HEK293 (cell line): ENCODE data around the gene CNTNAP1.

Source experiments
- CTCF ChIA-PET: fragments of 350-600 bp; formaldehyde crosslinking; extraction: SDS; loops from one replicate; lab custom pipeline; 2021; ENCODE audit warnings: antibody characterized with exemption; lab: Yijun Ruan, JAX
- POLR2A ChIA-PET: fragments of 300-600 bp; formaldehyde crosslinking; extraction: SDS; loops from one replicate; lab custom pipeline; 2020; ENCODE audit warnings: antibody characterized with exemption, inconsistent platforms; lab: Yijun Ruan, JAX
- H3K27ac ChIP-seq: fragments of 200-500 bp; sonication (Bioruptor generic); 2 replicates; pipeline ENCODE4 v1.5.1; 2014; ENCODE audit warnings: low read depth, low read length, control low read depth, inconsistent platforms; ENCODE audit errors: extremely low read depth
- H3K36me3 ChIP-seq, 2 experiments: fragments of 200-500 bp in 1 of 2; sonication (Bioruptor generic) in 1 of 2; 1 replicate in 1 of 2; 2 replicates in 1 of 2; pipeline ENCODE4 v1.5.1; 2014 to 2017; ENCODE audit warnings: inconsistent platforms in 2 of 2, low read length in 2 of 2; ENCODE audit not compliant: control insufficient read depth in 2 of 2, insufficient read depth in 1 of 2
- H3K4me1 ChIP-seq: fragments of 200-500 bp; sonication (Bioruptor generic); 2 replicates; pipeline ENCODE4 v1.5.1; 2014; ENCODE audit warnings: mild to moderate bottlenecking, low read length, inconsistent platforms; ENCODE audit not compliant: control insufficient read depth, insufficient read depth
- H3K4me3 ChIP-seq: 2 replicates; pipeline ENCODE4 v1.5.1; 2011; ENCODE audit warnings: low read depth, mild to moderate bottlenecking, control low read depth, low read length, moderate library complexity
- H3K9me3 ChIP-seq: fragments of 200-500 bp; sonication (Bioruptor generic); 2 replicates; pipeline ENCODE4 v1.5.1; 2014; ENCODE audit warnings: low read depth, low read length, inconsistent platforms; ENCODE audit not compliant: control insufficient read depth, insufficient read depth
- BCL11B ChIP-seq: fragments of 450-650 bp; formaldehyde crosslinking; IDR thresholded peaks from 2 replicates; pipeline ENCODE4 v1.5.1; 2016; ENCODE audit warnings: low read depth, missing biosample characterization, missing genetic modification characterization
- EGR2 ChIP-seq: fragments of 450-650 bp; formaldehyde crosslinking; IDR thresholded peaks from 2 replicates; pipeline ENCODE4 v1.5.1; 2016; ENCODE audit warnings: low read depth, missing biosample characterization, missing genetic modification characterization
- GFI1B ChIP-seq: fragments of 450-650 bp; formaldehyde crosslinking; IDR thresholded peaks from 2 replicates; pipeline ENCODE4 v1.5.1; 2016; ENCODE audit warnings: missing biosample characterization, missing genetic modification characterization
- KLF8 ChIP-seq: fragments of 450-650 bp; formaldehyde crosslinking; IDR thresholded peaks from 2 replicates; pipeline ENCODE4 v1.5.1; 2016; ENCODE audit warnings: missing biosample characterization, missing genetic modification characterization
- RBAK ChIP-seq: fragments of 450-650 bp; formaldehyde crosslinking; IDR thresholded peaks from 2 replicates; pipeline ENCODE4 v1.5.1; 2016; ENCODE audit warnings: missing biosample characterization, missing genetic modification characterization
- SALL2 ChIP-seq: fragments of 450-650 bp; formaldehyde crosslinking; IDR thresholded peaks from 2 replicates; pipeline ENCODE4 v1.5.0; 2017; ENCODE audit warnings: missing biosample characterization, mild to moderate bottlenecking, missing genetic modification characterization, borderline replicate concordance
- ZBTB48 ChIP-seq: fragments of 450-650 bp; formaldehyde crosslinking; IDR thresholded peaks from 2 replicates; pipeline ENCODE4 v1.5.1; 2016; ENCODE audit warnings: missing biosample characterization, missing genetic modification characterization
- ZFP69B ChIP-seq: fragments of 450-650 bp; formaldehyde crosslinking; IDR thresholded peaks from 2 replicates; pipeline ENCODE4 v1.5.1; 2016; ENCODE audit warnings: missing biosample characterization, missing genetic modification characterization
- ZNF114 ChIP-seq: fragments of 450-650 bp; formaldehyde crosslinking; IDR thresholded peaks from 2 replicates; pipeline ENCODE4 v1.5.0; 2017; ENCODE audit warnings: missing biosample characterization, missing genetic modification characterization
- ZNF394 ChIP-seq: fragments of 450-650 bp; formaldehyde crosslinking; IDR thresholded peaks from 2 replicates; pipeline ENCODE4 v1.5.1; 2016; ENCODE audit warnings: missing biosample characterization, missing genetic modification characterization, mild to moderate bottlenecking, moderate library complexity, borderline replicate concordance
- ZNF416 ChIP-seq: fragments of 450-650 bp; formaldehyde crosslinking; IDR thresholded peaks from 2 replicates; pipeline ENCODE4 v1.5.1; 2016; ENCODE audit warnings: missing biosample characterization, missing genetic modification characterization
- ZNF530 ChIP-seq: fragments of 450-650 bp; formaldehyde crosslinking; IDR thresholded peaks from 2 replicates; pipeline ENCODE4 v1.5.1; 2016; ENCODE audit warnings: low read depth, missing biosample characterization, missing genetic modification characterization
- ZNF600 ChIP-seq: fragments of 450-650 bp; formaldehyde crosslinking; IDR thresholded peaks from 2 replicates; pipeline ENCODE4 v1.5.1; 2016; ENCODE audit warnings: missing biosample characterization, missing genetic modification characterization
- ZNF747 ChIP-seq: fragments of 450-650 bp; formaldehyde crosslinking; IDR thresholded peaks from 2 replicates; pipeline ENCODE4 v1.5.1; 2016; ENCODE audit warnings: missing biosample characterization, missing genetic modification characterization
- ZSCAN23 ChIP-seq: fragments of 450-650 bp; formaldehyde crosslinking; IDR thresholded peaks from 2 replicates; pipeline ENCODE4 v1.5.1; 2016; ENCODE audit warnings: missing biosample characterization, missing genetic modification characterization
- TF ChIP-seq, protein P1 (sequence below): fragments of 450-650 bp; formaldehyde crosslinking; IDR thresholded peaks from 2 replicates; pipeline ENCODE4 v1.5.1; 2017; ENCODE audit warnings: missing biosample characterization, missing genetic modification characterization
- TF ChIP-seq, protein P2 (sequence below): fragments of 450-650 bp; formaldehyde crosslinking; IDR thresholded peaks from 2 replicates; pipeline ENCODE4 v1.5.1; 2016; ENCODE audit warnings: missing biosample characterization, missing genetic modification characterization

The CNTNAP1 gene

DNA sequence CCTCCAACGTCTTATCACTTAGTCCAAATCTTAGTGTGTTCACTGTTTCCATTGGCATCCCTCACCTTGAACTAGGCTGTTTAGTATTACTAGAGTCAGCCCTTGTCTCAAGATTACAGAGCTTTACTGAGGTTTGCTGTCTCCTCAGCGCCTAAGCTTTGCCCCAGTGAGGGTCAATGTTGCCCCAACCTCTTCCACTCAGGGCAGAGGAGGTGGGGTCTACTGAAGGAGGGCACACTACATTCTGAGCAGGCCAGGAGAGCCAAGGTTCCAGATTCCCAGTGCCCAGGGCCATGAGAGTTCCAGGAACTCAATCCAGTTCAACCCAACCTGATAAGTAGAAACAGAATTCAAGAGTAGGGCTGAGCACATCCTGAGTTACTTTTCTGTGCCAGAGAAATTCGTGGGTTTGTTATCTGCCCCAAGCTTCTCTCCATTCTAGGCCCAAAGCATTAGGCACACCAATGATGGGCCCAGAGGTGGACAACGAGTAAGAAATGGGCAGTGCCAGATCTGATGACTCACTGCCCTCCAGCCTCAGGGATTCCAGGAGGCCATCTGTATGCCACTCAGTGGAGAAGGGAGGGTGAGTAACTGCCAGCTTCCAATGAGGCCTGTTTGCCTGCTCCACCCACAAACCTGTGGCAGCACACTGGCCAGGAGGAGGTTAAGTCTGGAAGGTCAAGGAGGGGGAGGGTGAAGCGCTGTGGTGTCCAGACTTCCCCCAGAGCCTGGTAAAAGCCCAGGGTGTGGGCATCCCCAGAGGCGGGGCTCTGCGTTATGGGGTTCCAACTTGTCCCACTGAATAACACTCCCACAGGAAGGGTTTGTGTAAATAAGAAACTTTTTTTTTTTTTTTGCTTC is 15.0 kb upstream of the CNTNAP1 start (continued):
- TF ChIP-seq GFI1B: no peak
- peak; percentile 52; the same call in 1 of the 2 replicates for TF ChIP-seq EGR2 (tag by site-specific recombination)
- no peak for TF ChIP-seq SALL2 (tag by site-specific recombination)
- TF ChIP-seq ZFP69B: no peak
- no peak for TF ChIP-seq ZNF416 (tag by site-specific recombination)
- no peak for TF ChIP-seq ZNF747 (tag by site-specific recombination)
- no peak for TF ChIP-seq RBAK (tag by site-specific recombination)
- no peak for TF ChIP-seq ZSCAN23 (tag by site-specific recombination)
- TF ChIP-seq ZBTB48 (tag by site-specific recombination): no peak
- TF ChIP-seq ZNF394 (tag by site-specific recombination): no peak

DNA sequence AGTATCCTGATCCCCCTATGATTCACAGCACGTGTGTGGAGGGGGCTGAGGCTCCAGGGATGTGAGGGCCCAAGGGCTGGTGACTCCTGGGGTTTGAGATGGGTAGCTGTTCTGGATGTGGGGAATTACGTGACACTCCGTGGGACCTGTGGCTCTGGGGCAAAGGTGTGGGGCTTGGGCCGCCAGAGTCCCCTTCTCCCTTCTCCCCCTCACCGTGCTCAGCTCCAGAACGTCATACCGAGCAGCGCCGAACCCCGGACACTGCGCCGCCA is 12.7 kb upstream of the CNTNAP1 start:
- CTCF ChIA-PET: interaction anchor here (0.7 kb wide), 1 partner anchor 26 kb away, joined by 3 read pairs; no protein-coding TSS in a partner anchor
- TF ChIP-seq ZNF600 (tag by site-specific recombination) (peak; percentile 26; the same call in 1 of the 2 replicates), ZNF530 (tag by site-specific recombination) (no peak)
- TF ChIP-seq, protein P1, sequence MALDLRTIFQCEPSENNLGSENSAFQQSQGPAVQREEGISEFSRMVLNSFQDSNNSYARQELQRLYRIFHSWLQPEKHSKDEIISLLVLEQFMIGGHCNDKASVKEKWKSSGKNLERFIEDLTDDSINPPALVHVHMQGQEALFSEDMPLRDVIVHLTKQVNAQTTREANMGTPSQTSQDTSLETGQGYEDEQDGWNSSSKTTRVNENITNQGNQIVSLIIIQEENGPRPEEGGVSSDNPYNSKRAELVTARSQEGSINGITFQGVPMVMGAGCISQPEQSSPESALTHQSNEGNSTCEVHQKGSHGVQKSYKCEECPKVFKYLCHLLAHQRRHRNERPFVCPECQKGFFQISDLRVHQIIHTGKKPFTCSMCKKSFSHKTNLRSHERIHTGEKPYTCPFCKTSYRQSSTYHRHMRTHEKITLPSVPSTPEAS (tag by site-specific recombination): no peak
- TF ChIP-seq, all 188 proteins: peak for 1
- H3K4me1 ChIP-seq: 0 out of 2 replicates have a peak, but pooled peaks cover under 1% of the 10 kb centered on the region
- no peaks in the 10 kb centered on the region for H3K9me3 ChIP-seq
- POLR2A ChIA-PET: interaction anchor here (0.9 to 1.8 kb wide), 3 partner anchors 10 to 60 kb away, joined by 4 to 11 read pairs (median 7); partner anchors contain the start of genes RETREG3, TUBG1 and TUBG2
- peaks cover 15 to 81% of the 10 kb centered on the region in 2 experiments; a peak in 2 of 3 replicates for H3K36me3 ChIP-seq
- H3K27ac ChIP-seq: no peak overlapping the region
- H3K4me3 ChIP-seq: no peak overlapping the region

DNA sequence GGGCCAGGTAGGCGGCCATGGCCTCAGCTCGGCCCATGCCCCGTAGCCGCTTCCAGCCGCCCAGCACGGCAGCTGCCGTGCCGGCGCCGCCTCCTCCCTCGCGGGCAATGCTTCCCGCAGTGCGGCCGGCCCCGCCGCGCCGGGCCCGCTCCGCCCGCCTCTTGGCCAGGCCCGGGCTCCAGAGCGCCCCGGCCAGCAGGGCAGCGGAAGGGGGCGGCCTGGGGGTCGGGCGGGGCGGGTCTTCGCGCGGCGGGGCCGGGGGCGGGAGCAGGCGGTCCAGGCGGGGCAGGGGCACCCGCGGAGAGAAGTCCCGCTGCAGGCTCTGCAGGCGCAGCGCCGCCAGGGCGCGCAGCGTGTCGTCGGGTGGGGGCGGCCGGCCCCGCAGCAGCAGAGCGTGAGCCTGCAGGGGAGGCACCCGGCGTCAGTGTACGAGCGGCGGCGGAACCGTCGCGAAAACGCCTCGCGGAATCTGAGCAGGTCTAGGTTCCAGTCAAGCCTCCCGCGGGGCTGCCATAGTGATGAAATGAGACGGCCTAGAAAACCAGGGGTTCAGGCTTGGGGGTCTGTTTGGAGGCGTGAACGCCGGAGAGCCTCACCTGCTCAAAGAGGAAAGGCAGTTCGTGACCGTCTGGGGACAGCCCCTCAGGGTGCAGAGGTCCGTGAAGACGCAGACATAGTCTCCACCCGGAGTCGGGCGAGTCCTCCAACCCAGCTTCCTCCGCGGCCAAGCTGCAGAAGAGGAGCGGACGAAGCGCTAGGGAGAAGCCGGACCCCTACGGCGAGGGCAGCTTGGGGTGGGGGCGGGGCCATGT is 12.1 kb upstream of the CNTNAP1 start:
- TF ChIP-seq ZNF114 (tag by site-specific recombination): no peak
- peak; percentile 84; the same call in 1 of the 2 replicates for TF ChIP-seq KLF8 (tag by site-specific recombination)
- TF ChIP-seq, protein P2, sequence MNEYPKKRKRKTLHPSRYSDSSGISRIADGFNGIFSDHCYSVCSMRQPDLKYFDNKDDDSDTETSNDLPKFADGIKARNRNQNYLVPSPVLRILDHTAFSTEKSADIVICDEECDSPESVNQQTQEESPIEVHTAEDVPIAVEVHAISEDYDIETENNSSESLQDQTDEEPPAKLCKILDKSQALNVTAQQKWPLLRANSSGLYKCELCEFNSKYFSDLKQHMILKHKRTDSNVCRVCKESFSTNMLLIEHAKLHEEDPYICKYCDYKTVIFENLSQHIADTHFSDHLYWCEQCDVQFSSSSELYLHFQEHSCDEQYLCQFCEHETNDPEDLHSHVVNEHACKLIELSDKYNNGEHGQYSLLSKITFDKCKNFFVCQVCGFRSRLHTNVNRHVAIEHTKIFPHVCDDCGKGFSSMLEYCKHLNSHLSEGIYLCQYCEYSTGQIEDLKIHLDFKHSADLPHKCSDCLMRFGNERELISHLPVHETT (tag by site-specific recombination): no peak
- TF ChIP-seq BCL11B (tag by site-specific recombination): no peak
- TF ChIP-seq, all 188 proteins: peak for 1
- H3K36me3 ChIP-seq: peaks cover 15 to 81% of the 10 kb centered on the region in 2 experiments; a peak in 2 of 3 replicates
- H3K27ac ChIP-seq: no peak overlapping the region
- POLR2A ChIA-PET: interaction anchor here (0.9 to 1.3 kb wide), 2 partner anchors 52 to 61 kb away, joined by 4 to 7 read pairs; partner anchors contain the start of genes RETREG3 and TUBG1
- no peak overlapping the region for H3K4me3 ChIP-seq
- H3K9me3 ChIP-seq: no peaks in the 10 kb centered on the region
- H3K4me1 ChIP-seq: 0 out of 2 replicates have a peak, but pooled peaks cover 2% of the 10 kb centered on the region
- CTCF ChIA-PET: no interaction called here
